Left lobe of liver (tissue), 2 donors: ENCODE data around the gene ZNF618. TPM values are rescaled to one million over a fixed set of nuclear protein-coding genes. Genes with fewer than 3 reads are reported as not detected.
"Not testable (repeated sequence)": the region's sequence is repeated elsewhere in the genome, so short reads cannot be mapped to it uniquely, and the experiment has no call there.

Experiments
- ATAC-seq: fragments of 200-7000 bp; cut with Tn5 transposase; one replicate; pipeline ENCODE4 v1.9.1; 2020; ENCODE audit warnings: mild to moderate bottlenecking, moderate library complexity
- DNase-seq: peaks from one replicate; pipeline ENCODE4 v3.0.0-alpha.2; 2020; ENCODE audit warnings: low spot score
- total RNA-seq: library from RNA; stranded (reverse); gene quantifications from one replicate; pipeline ENCODE4 v1.2.1, GENCODE V29; 2021
- donor health status: DM: no; HTN: no; CAD: no; lungs with moderate emphysema.
- donor health status: DM: no; HTN: yes; CAD: no.

The ZNF618 gene
- total RNA-seq, 1 donor from 2014 or later: 5.7 TPM

DNA sequence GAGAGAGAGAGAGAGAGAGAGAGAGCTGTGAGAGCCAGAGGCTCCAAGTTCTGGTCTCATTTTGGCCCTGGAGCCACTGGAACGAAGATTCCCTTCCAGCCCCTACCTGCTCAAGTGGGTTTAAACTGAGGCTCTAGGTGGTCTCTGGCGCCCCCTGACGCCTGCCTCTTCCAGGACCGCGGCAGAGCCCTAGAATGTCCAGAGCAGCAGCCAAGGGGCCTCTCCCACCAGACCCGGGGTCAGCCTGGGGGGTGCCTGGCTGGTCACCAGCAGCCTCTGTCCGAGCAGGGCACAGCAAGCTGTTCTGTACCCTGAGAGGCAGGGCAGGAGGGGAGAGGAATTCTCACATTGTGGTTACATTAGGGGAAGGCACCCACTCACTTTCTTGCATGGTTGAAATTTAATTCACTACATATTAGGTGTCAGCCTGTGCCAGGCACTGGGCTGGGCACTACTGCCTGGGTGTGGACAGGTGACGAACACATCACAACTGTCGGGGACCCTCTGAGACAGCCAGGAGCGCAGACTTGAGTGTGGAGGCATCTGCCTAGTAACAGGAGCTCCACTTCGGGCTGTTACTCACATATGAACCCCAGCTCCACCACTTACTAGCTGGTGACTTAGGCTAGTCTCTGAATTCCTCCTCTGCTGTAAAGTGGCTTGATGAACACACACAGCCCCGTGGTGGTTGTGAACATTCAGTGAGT is 157.4 kb downstream of the ZNF618 start:
- peak; percentile 47 for DNase-seq
- peak; percentile 61 for ATAC-seq

DNA sequence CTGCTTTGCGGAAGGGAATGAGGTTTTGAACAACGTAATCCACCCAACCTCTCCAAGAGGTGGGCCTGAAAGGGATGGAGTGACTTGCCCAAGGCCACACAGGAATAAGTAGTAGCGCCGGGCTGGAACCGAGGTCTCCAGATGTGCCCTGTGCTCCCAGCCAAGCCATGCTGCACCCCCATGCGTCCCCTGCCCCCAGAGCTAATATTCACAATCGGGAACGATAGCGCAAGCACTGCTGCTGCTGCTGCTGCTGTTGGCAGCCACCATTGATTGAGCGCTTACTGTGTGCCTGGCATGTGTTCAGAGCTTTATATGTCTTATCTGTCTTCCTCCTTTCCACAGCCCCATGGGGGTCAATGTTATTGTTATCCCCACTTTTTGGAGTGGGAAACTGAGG is 158.1 kb downstream of the ZNF618 start:
- DNase-seq: peak; percentile 38
- no peak for ATAC-seq

- no peak for ATAC-seq
- DNase-seq: peak; percentile 33
Measured at GRCh38 chr9:114034661-114035062, 158.6 kb downstream of the ZNF618 start.

DNA sequence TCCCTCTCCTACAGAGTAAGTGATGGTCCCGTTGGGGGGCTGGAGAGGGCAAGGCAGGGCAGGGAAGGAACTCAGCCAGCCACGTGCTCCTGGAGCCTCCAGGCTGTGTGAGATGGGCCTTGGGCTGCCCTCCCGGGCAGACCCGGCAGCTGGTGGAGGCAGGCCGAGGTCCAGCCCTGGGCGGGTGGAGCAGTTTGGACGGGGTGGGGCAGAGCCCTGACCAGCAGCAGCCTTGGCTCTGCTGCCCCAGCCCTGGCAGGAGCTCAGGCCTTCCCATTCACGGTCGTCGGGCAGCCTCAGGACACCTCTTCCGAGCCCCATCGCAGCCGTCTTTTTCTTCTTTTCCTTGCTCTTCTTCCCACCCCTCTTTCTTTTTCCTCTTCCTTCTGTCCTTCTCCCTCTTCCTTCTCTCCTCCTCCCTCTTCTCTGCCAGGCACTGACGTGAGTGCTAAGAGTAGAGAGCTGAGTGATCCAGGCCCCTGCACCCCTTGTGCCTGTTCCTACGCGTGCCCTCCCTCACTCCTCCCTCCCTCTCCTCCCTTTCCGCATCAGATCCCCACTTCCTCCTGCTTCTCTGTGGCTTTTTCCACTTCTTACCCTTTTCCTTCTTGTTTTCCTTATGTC is 159.2 kb downstream of the ZNF618 start:
- peak; percentile 38 for DNase-seq
- no peak for ATAC-seq

- DNase-seq (peak; percentile 21), ATAC-seq (no peak)
Measured at GRCh38 chr9:114035845-114036801, 160.0 kb downstream of the ZNF618 start.

- DNase-seq: no peak
- no peak for ATAC-seq
Measured at GRCh38 chr9:114037249-114037648, 161.1 kb downstream of the ZNF618 start.

DNA sequence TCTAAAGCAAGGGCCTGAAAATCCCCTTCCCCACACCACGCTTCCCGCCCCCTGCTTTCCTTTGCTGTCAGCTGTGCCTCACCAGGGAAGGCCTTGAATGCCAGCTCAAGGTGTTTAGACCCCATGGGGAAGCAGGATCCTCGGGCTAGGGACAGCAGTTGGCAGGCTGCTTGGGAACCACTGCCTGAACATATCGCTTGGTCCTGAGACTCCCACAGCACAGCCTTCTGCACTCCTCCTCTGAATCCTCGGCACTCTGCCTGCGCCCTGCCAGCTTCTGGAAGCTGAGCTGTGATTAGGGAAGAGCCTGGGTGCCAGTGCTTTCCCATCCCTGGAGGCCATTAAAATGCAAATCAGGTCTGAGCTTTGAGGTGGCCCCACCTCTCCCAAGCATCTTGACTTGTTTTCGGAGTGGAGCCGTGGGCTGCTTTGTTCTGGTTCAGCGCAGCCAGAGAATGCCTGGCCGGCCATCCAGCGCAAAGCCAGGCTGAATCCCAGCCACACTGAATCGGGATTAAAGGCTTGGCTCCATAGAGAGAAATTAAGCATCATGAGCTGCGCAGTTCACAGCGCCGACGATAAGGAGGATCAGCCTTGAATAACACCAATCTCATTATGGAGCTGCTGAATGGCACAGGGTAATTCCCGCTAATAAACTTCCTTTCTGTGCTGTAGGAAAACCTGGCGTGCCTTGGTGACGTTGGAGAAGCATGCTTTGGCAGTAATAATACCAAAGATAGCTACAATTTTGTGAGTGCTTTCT is 162.0 kb downstream of the ZNF618 start:
- DNase-seq (peak; percentile 26), ATAC-seq (no peak)

- DNase-seq (peak; percentile 16), ATAC-seq (no peak)
Measured at GRCh38 chr9:114038724-114039313, 162.7 kb downstream of the ZNF618 start.

- DNase-seq (peak; percentile 2), ATAC-seq (no peak)
Measured at GRCh38 chr9:114039484-114039883, 163.4 kb downstream of the ZNF618 start.

- ATAC-seq, DNase-seq: not testable (repeated sequence)
Measured at GRCh38 chr9:114043660-114044059, 167.6 kb downstream of the ZNF618 start.

- no peak for ATAC-seq
Measured at GRCh38 chr9:114046237-114046755, 170.2 kb downstream of the ZNF618 start.

GRCh38 chr9:114046875-114047274 is 170.8 kb downstream of the ZNF618 start:
- no peak for ATAC-seq
- no peak for DNase-seq

More at GRCh38 chr9:114046237-114046755, 170.2 kb downstream of the ZNF618 start:
- no peak for DNase-seq

- ATAC-seq (peak; percentile 82), DNase-seq (peak; percentile 47)
Measured at GRCh38 chr9:114047717-114048116, 171.6 kb downstream of the ZNF618 start.

DNA sequence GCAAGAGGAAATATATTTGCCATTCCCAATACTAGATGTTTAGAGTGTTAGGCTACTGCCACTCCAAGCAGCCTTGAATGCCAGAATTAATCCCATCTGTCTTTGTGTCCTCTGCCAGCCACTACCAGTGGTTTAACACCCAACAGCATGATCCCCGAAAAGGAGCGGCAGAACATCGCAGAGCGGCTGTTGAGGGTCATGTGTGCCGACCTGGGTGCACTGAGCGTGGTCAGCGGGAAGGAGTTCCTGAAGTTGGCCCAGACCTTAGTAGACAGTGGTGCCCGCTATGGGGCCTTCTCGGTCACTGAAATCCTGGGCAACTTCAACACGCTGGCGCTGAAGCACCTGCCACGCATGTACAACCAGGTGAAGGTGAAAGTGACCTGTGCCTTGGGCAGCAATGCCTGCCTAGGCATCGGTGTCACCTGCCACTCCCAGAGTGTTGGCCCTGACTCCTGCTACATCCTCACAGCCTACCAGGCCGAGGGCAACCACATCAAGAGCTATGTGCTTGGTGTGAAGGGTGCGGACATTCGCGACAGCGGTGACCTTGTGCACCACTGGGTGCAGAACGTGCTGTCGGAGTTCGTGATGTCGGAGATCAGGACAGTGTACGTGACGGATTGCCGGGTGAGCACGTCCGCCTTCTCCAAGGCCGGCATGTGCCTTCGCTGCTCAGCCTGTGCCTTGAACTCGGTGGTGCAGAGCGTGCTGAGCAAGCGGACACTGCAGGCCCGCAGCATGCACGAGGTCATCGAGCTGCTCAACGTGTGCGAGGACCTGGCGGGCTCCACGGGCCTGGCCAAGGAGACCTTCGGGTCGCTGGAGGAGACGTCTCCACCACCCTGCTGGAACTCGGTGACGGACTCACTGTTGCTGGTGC is 172.7 kb downstream of the ZNF618 start:
- ATAC-seq (no peak), DNase-seq (peak; percentile 40)

GRCh38 chr9:114049441-114050225 is 173.5 kb downstream of the ZNF618 start:
- DNase-seq (peak; percentile 37), ATAC-seq (no peak)

GRCh38 chr9:114050226-114050568 is 174.1 kb downstream of the ZNF618 start:
- DNase-seq (peak; percentile 22), ATAC-seq (no peak)

GRCh38 chr9:114050646-114051045 is 174.5 kb downstream of the ZNF618 start:
- DNase-seq (no peak), ATAC-seq (no peak)

- ATAC-seq: no peak
Measured at GRCh38 chr9:114051281-114051680, 175.2 kb downstream of the ZNF618 start.

More at GRCh38 chr9:114051281-114051680, 175.2 kb downstream of the ZNF618 start:
- peak; percentile 33 for DNase-seq
